ENCODE data around the gene NXPE3. TPM values are rescaled to one million over a fixed set of nuclear protein-coding genes. Genes with fewer than 3 reads are reported as not detected.
"Not testable (repeated sequence)": the region's sequence is repeated elsewhere in the genome, so short reads cannot be mapped to it uniquely, and the experiment has no call there.

The NXPE3 gene
- total and polyA plus RNA-seq, 8 donors: 10.0 to 17.0 (median 12.8) TPM

DNA sequence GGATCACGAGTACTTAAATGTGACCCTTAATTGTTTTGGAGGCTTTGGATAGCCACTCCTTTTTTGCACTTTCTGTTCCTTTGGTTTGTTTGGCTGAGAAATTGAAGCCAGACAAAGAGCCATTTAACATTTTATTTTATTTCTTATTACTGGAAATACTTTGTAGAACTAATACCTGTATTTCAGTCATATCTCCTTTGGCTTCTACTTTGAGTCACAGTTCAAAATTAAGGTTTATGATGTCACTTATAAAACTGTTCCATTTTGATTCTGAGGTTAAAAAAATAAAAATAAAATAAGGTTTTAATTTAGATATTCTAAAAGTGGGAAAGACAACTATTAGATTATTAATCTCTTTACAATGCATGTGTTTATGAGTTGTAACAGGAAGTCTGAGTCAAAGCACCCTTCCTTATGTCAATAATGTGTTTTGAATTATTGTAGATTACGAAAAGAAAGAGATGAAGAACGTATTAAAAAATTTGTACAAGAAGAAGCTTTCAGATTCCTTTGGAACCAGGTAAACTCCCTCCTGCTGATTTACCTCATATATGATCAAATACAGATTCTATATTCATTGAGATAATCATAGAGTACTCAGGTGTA is 16.9 kb upstream of the NXPE3 start:
- ATAC-seq: no peak
- TF ChIP-seq, protein P1, sequence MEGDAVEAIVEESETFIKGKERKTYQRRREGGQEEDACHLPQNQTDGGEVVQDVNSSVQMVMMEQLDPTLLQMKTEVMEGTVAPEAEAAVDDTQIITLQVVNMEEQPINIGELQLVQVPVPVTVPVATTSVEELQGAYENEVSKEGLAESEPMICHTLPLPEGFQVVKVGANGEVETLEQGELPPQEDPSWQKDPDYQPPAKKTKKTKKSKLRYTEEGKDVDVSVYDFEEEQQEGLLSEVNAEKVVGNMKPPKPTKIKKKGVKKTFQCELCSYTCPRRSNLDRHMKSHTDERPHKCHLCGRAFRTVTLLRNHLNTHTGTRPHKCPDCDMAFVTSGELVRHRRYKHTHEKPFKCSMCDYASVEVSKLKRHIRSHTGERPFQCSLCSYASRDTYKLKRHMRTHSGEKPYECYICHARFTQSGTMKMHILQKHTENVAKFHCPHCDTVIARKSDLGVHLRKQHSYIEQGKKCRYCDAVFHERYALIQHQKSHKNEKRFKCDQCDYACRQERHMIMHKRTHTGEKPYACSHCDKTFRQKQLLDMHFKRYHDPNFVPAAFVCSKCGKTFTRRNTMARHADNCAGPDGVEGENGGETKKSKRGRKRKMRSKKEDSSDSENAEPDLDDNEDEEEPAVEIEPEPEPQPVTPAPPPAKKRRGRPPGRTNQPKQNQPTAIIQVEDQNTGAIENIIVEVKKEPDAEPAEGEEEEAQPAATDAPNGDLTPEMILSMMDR (IDR thresholded peaks at IDR 0.05): no peak
- Histone ChIP-seq H3K4me3 (no peak overlapping the region), H3K9me3 (no peaks in the 10 kb centered on the region), H3K4me1 (no peaks in the 10 kb centered on the region), H3K27ac (no peak overlapping the region), H3K27me3 (no peaks in the 10 kb centered on the region), H3K36me3 (peaks cover 0 to 51% of the 10 kb centered on the region in 2 donors)
- DNase-seq: no peak
- intact Hi-C loops (cut with DNase I): no loop called here

DNA sequence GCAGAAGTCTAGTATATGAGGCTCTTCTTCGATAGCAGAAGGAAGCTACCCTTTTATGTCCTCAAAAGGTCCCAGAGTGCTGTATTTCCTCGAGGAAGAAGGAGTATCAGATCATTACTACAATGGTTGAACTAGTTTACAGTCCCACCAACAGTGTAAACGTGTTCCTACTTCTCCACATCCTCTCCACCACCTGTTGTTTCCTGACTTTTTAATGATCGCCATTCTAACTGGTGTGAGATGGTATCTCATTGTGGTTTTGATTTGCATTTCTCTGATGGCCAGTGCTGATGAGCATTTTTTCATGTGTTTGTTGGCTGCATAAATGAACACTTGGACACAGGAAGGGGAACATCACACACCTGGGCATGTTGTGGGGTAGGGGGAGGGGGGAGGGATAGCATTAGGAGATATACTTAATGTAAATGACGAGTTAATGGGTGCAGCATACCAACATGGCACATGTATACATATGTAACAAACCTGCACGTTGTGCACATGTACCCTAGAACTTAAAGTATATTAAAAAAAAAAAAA is 1.2 kb upstream of the NXPE3 start:
- H3K4me3 ChIP-seq; H3K27me3 ChIP-seq; DNase-seq; ATAC-seq; H3K27ac ChIP-seq; H3K36me3 ChIP-seq; H3K9me3 ChIP-seq; intact Hi-C loops (cut with DNase I): not testable (repeated sequence)
- H3K4me1 ChIP-seq: peaks cover 6 to 31% of the 10 kb centered on the region in 2 donors

DNA sequence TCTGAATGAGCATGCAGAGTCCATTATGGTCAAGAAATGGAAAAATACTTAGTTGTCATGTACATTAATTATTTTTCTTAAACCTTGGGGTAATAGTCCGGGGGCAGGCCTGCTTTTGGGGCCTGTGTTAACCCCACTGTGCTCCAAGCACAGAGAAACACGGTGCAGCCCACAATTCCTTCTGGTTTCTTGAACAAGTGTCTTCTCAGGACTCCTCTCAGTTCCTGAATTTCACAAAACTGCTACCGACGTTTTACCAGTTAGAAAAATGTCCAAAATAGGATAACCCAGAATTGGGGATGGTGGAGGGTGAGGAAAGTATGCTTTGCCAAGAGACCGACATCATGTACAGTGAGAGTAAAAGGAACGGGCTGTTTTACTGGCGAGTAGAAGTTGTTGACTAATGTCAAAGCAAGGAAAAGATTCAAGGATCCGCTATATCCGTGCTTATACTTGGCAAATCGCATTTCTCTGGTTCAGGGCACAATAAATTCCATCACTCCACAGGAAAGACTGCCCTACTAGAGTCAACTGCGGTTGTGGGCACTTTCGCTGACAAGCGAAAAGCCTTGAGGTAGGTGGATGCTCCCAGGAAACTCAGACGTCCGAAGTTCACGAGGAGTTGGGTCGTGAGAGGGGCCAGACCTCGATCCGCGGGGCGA is 495 bp upstream of the NXPE3 start:
- Histone ChIP-seq H3K4me3 (peak overlapping the region; percentile 79 to 98), H3K27ac (peak overlapping the region; percentile 81 to 89), H3K27me3 (no peaks in the 10 kb centered on the region), H3K4me1 (peaks cover 6 to 34% of the 10 kb centered on the region in 2 donors), H3K9me3 (no peaks in the 10 kb centered on the region), H3K36me3 (peaks cover 0 to 12% of the 10 kb centered on the region in 2 donors)
- DNase-seq (peak in 1 of 4 donors; percentile 22), ATAC-seq (peak; percentile 20)
- intact Hi-C loops (cut with DNase I): no loop called here
- TF ChIP-seq, protein P1 (IDR thresholded peaks at IDR 0.05): no peak

DNA sequence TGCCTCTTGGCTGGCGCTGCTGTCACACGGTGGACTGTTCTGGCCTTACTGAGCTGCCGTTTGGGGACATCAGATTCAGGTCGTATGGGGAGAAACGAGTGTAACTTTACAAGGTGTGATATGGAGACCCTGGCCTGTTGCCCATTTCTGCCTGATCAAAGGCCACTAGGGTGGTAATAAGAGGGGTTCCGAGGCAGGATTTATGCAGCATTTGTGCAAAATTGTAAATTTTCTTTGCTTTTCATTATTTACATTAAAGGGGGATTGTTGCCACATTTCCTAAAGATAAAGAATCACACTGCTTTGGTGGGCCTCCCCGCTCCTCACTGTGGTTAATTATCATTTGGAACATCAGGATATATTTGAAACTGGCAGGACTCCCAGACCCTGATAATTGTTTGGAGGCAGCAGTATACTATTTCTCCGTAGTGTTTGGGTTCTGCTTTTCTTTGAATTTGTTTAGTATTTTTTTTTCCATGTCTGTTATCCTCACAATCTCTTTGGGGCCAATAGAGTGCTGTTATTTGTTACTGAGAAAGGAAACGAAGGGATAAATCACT is 891 bp downstream of the NXPE3 start:
- TF ChIP-seq, protein P1 (IDR thresholded peaks at IDR 0.05): no peak
- Histone ChIP-seq H3K4me1 (peaks cover 6 to 45% of the 10 kb centered on the region in 2 donors), H3K9me3 (no peaks in the 10 kb centered on the region), H3K4me3 (peak overlapping the region; percentile 79 to 98), H3K27me3 (no peaks in the 10 kb centered on the region), H3K27ac (peak overlapping the region; percentile 81 to 89), H3K36me3 (peaks cover 0 to 21% of the 10 kb centered on the region in 2 donors)
- ATAC-seq (no peak), DNase-seq (peak in 2 of 4 donors; percentile 13 to 28)
- intact Hi-C loops (cut with DNase I): no loop called here

DNA sequence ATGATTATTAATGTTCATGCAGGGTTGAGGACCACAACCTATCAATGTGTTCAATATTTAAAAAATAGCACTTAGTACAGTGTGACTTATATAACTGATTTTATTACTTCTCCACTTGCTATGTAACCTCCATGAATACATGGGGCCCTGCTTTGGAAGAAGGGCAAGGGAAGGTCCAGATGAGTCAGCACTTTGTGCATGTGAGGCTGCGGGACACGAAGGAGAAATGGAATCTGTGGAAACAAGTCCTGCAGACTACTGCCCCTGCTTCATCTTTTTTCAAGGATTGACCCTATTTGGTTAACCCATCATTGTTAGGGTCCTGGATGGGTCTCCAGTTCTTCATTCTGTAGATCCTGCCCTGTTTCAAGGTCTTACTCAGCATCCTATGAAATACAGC is 1.6 kb downstream of the NXPE3 start:
- H3K27ac ChIP-seq: no peak overlapping the region
- TF ChIP-seq, protein P1 (IDR thresholded peaks at IDR 0.05): no peak
- H3K4me3 ChIP-seq: peak overlapping the region in 1 of 2 donors; percentile 98
- no peaks in the 10 kb centered on the region for H3K9me3 ChIP-seq
- peaks cover 0 to 25% of the 10 kb centered on the region in 2 donors for H3K36me3 ChIP-seq
- H3K27me3 ChIP-seq: no peaks in the 10 kb centered on the region
- peak in 1 of 4 donors; percentile 8 for DNase-seq
- no peak for ATAC-seq
- H3K4me1 ChIP-seq: peaks cover 6 to 53% of the 10 kb centered on the region in 2 donors
- intact Hi-C loops (cut with DNase I): no loop called here
